ENCODE data around the gene PHB1. TPM values are rescaled to one million over a fixed set of nuclear protein-coding genes. Genes with fewer than 3 reads are reported as not detected.

Gene PHB1
- total RNA-seq = 166 and 219 TPM in 2 replicates

DNA sequence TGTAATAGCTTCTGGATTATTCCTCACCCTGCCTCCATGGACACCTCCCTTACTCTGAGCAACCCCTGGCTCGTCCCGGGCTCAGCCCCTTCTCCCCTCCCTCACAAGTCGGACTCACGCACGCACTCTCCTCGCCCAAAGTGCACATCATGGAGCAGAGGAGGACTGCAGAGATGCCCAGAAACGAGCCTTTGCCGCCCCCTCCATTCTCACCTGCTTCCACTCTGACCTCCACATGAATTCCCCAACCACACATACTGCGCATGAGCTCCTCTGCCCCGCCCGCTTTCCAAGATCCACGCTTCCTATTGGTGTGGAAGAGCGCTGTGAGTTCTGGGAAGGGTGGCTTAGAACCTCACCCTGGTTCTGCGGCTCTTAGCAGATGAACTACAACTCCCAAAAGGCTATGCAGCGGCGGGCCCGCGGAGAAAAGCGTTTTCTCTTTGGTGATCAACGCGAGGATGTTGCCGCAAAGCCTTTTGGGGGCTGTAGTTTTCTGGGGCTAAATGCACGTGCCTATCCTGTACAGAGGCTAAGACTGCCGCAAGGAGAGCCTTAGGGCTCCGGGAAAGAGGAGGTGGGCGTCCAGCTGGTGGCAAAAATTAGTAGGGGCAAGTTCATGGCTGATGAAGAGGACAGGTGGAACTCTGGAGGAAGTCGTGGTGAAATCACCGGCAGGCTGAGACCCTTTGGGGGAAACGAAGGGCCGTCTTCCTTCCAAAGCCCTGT lies at the start of gene PHB1:
Gene PHB1, minus strand, starts transcription at position 261 of the 729 bp plus-strand sequence. CDS start 1,618 bp downstream, outside the sequence.
- DNase-seq (ENCODE audit: low read depth) = peak; percentile 98

DNA sequence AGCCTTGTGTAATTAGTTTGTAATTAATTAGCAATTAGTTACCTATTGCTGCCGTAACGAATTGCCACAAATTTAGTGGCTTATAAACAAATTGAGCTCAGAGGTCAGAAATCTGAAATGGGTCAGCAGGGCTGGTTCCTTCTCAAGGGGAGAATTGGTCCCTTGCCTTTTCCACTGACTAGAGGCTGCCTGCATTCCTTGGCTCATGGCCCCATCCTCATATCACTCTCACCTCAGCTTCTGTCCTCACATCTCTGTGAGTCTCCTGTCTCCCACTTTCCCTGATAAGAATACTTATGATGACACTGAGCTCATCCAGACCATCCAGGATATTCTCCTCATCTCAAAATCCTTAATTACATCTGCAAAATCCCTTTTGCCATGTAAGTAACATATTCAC lies 49.4 kb upstream of the PHB1 start:
- DNase-seq (ENCODE audit: low read depth) = no peak

DNA sequence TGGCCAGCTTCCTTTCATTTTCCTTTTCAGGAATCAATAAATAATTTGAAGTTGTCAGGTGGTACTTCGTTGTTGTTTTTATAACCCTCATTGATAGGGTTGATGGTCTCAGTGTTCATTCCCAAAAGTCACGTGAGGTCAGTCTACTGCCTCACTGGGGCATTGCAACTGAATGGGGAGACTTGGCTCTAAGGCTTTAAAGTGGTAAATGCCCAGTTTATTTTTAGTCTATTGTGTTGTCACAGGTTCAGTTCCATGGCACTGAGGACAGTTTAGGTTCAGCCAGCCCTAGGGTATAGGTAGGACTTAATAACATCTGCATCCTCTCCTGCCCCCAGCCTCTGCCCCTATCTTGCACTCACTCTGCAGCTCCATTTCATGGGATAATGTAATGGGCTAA lies 46.9 kb upstream of the PHB1 start:
- no peak for DNase-seq (ENCODE audit: low read depth)

DNA sequence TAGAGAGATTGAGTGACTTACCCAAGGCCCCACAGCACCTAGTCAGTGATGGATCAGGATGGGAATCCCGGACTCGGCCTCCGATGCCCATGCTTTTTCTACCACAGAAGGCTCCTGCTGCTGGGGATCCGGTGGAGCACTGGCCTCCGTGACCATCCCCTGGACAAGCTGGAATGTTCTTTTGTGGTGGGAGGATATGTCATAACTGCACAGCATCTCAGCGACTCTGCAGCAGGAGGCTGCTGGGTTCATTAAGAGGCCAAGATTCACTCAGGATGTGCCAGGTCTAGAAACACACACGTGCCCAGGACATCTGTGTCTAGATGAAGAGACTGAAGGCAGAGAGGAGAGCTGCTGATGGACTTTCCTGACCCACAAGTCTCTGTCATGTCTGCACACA lies 45.7 kb upstream of the PHB1 start:
- no peak for DNase-seq (ENCODE audit: low read depth)

DNA sequence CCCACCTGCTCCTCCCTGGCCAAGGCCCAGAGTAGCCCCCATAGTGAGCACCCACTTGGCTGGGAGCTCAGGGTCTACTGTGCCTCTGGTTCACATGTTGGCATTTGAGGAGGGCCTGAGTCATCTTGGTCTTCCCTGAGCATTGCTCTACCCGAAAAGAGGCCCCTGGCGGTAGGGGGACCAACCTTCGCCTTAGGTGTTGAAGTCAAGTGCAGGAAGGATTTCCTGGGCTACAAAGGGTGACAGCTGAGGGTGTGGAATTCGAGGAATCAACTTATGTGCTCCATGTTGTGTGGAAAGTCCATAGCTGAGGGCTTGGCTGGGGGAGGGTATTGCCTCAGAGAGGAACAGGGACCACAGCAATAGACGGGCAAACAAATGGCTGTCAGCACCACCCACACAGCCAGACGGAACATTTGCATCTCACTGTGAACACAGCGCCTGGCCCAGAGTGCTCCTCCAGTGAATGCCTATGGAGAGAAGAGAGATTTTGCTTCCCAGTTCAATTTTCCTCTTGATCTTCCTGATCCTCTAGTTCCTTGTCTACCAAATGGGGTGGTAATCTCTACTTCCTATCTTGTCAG lies 44.8 kb upstream of the PHB1 start:
- no peak for DNase-seq (ENCODE audit: low read depth)

DNA sequence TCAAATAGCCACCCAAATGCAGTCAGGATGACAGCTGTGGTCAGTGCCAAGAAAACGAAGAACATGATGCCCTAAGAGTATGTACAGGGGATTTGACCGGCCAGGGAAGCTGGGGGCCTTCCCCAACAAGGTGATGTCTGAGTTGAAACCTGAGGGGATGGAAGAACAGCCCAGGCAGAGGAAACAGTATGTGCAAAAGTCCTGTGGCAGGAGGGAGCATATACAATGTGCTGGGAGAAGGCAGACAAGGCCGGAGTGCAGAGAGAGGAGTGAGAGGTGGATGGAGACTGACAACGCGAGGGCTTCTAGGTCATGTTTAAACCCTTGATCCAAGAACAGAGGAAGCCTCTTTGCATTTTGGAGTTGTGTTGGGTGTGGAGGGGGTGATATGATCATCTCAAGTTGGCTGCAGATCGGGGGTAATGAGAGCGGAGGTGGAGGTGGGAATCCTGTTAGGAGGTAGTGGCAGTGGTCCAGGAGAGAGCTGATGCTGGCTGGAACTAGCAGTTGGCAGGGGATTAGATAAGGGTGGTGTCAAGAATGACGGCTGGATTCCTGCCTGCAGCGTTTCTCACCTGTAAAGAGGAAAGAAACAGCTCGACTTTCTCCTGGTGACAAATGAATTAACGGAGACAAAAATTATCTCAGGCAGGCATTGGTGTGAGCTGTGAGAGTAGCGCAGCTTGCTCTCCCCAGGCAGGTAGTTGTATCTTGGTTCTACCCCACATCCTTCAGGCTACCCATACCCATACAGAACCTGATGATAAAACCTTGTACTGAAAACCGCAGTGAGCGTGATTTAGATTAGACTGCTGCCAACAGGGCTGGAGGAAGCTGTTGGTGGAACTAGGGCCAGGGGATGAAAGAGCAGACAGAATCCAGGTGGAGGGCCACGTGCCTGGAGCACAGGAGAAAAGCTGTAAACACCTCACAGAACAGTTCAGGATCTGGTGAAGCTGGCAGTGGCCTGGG lies 43.2 kb upstream of the PHB1 start:
- DNase-seq (ENCODE audit: low read depth) = no peak

DNA sequence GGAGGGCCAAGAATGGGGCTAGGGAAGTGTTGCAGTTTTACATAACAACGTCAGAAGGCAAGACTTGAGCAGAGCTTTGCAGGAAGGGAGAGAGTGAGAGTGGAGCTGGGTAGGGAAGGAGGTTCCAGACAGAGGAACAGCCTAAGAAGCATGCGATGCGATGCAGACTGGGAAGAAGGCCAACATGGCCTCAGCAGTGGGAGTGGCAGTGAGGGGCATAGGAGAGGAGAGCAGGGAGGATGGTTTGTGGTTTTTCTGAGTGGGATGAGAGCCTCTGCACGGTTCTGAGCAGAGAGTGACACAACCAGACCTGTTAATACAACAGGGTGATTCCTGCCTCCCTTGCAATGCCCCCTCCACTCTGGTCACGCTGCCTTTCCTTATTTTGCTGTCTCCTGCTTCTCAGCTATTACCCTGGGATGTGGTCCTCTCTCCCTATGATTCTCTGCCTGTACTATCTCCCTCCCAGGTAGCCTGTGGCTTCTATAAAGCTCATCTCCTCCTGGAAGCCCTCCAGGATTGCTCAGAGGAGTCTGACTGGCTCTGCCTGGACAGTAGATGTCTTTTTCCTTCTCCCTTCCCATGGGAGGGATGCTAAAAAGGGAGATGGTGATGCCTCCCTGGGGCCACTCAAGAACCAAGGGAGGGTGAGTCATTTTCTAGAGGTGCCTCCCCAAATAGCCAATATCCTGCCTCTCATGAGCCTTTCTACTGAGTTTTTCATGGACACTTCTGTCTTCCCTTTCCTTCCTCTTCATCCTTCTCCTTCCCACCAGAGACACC lies 41.7 kb upstream of the PHB1 start:
- DNase-seq (ENCODE audit: low read depth) = peak; percentile 71

DNA sequence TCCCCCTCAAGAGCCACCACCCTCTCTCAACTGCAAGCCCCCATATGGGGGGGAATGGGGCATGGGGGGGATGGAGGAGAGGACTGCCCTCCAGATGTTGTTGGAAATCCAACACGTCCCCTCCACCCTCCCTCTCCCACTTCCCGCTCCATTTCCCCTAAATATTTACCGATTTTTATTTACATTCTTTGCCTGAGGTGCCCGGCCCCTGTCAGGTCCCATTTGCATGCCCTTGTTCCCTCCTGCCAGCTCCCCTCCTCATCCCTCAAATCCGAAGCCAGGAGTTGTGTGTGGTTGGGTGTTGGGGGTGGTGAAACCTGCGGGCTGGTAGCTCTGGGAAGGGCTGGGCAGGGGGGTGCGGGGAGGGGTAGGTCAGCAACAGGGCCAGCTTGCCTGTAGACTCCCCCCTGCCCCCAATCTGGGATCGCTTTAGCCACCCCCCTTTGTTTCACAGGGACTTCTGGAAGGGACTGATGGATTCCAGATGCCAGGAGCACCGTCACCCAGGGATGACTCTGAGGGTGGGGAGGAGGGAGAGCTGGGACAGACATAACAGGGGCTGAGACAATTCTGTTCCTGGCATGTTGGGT lies 40.7 kb upstream of the PHB1 start:
- no peak for DNase-seq (ENCODE audit: low read depth)

DNA sequence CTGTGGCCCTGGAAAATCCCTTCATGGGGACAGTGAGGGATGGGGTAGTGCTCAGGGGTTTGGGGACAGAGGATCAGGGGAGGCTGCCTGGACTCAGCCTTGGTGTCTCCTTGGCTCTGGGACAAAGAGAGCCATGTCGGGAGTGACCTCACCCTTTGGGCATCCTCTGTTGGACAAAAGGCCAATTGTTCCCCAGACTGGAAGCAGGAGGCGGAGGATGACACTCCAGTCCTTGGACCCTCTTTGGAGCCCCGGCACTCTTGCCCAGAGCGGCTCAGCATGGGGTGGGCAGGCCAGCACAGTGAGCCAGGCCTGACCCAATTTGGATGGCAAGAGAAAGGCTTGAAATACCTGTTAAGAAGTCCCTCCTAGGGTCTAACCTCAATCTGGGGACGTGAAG lies 39.4 kb upstream of the PHB1 start:
- no peak for DNase-seq (ENCODE audit: low read depth)

DNA sequence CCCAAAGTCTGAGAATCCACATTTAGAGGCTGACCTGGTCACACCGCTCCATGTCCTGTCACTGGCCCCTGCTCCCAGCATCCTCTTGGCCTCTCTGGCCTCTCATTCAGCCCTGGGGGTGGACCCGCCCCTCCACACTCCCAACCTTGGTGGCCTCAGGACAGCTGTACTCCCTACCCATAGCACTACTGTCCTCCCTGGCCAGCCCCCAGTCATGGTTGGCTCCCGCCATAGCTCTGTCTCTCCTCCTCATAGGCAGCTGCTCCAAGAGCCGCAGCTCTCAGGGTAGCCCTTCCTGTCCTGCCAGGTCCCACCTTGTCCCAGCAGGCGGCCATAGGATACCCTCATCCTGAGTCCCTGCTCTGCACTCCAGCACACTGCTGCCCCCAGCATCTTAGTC lies 38.0 kb upstream of the PHB1 start:
- no peak for DNase-seq (ENCODE audit: low read depth)

DNA sequence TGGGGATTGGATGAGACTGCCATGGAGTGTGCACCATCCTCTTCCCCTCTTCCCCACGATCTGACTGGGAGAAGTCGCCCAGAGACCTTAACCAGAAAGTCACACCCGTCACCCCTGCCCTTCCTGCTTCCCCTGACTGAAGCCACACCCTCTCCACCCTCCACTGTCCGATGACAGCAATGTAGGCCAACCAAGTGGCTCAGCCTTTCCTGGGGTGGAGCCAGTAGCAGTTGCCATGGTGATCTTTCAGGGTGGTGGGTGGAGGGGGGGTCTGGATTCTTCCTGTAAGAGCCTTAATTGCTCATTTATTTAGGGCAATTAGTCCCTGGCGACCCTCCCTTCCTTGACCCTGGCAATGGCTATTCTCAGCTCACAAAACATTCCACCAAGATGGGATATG lies 37.5 kb upstream of the PHB1 start:
- no peak for DNase-seq (ENCODE audit: low read depth)

DNA sequence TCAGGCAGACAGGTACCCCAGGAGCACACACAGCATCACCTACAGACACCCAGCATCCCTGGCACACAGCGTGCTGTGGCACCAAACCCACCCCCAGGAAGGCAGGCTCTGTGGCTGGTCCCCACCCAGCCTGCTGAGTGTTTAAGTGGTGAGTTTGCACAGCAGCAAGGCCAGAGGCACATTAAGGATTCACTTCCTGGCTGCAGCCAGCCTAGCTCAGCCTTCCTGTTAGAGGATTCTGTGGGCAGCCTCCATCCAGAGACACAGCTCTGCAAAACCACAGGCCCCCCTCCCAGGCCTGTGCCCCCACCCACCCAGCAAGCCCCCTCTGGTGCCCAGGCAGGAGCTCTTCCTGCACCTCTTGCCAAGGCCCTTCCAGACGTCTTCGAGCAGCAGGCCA lies 36.1 kb upstream of the PHB1 start:
- no peak for DNase-seq (ENCODE audit: low read depth)

DNA sequence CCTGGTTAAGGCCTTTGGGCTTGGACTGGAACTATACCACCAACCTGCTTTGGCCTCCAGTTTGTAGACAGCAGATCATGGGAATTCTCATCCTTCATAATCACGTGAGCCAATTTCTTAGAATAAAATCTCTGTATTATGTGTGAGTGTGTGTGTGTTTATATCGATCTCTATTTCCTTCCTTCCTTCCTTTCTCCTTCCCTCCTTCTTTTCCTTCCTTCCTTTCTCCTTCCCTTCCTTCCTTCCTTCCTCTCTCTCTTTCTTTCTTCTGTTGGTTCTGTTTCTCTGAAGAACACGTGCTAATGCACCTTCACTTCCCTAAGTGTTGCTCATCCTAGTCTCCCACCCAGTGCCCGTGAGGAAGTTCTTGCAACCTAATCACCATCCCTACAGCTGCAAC lies 35.5 kb upstream of the PHB1 start:
- no peak for DNase-seq (ENCODE audit: low read depth)

DNA sequence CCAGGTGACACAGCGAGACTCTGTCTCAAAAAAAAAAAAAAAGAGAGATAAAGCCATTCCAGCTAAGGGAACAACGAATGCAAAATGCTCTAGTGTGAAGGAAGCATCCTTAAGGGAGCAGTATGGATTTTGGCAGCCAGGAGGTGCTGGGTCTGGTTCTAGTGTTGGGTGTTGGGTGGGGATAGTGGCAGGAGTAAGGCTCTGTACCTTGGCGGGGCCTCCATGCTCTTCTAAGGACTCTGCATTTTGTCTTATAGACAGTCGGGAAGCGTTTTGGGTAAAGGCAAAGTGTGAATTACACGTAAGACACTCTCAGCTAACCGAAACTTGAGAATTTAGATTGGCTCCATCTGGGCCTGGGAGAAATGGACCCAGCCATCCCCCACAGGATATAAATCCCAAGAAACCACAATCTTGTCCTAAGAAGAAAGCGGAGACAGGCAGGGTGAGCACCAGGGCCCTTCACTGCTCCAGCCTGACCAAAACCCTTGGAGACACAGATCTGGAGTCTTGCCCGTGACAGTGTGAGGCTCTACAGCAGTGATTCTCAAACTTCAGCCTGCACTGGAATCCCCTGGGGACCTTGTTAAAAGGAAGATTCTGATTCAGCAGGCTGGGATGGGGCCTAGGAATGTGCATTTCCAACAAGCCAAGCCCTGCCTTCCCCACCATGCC lies 33.1 kb upstream of the PHB1 start:
- DNase-seq (ENCODE audit: low read depth) = no peak

DNA sequence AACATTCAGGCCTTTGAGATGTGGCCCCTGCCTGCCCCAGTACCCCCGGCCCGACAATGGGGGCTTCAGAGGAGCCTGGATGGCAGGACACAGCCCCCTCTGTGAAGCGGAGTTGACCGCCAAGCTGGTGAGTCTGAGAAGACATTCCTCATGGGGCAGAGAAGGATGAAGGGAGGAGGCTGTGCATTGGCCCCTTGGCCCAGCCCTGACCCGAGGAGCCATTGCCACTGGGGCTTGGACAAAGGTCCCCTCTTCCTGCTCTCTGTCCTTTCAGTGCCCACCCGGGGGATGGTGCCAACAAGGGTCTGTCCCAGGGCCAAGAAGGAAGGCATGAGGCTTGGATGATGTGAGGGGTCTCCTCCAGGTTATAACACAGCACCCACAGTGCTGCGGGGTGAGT lies 30.9 kb upstream of the PHB1 start:
- DNase-seq (ENCODE audit: low read depth) = no peak

DNA sequence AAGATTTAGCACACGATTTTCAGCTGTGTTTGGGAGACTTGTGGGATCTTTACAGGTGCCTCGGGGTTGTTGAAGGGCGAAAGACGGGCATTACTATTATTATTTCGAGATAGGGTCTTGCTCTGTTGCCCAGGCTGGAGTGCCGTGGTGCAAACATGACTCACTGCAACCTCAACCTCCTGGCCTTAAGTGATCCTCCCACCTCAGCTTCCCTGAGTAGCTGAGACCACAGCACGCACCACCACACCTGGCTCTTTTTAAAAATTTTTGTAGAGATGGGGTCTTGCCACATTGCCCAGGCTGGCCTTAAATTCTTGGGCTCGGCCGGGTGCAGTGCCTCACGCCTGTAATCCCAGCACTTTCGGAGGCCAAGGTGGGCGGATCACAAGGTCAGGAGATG lies 29.7 kb upstream of the PHB1 start:
- no peak for DNase-seq (ENCODE audit: low read depth)

DNA sequence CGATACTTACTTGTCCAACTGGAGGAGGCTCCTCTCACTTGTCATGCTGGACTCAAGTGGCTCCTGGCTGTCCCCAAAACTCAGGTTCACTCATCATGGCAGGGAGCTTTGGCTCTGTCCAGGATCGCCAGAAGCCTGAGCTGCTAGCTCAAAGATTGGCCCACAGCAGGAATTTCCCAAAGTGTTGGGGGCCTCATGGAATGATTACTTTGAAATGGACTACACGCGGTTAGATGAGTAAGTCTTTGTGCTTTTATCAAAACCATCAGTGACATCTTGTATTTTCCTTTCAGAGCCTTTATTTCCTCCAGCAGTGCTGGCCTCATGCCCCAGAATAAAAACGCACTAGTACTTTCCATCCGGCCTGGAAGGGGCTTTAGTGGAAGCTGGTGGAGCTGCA lies 29.2 kb upstream of the PHB1 start:
- no peak for DNase-seq (ENCODE audit: low read depth)

DNA sequence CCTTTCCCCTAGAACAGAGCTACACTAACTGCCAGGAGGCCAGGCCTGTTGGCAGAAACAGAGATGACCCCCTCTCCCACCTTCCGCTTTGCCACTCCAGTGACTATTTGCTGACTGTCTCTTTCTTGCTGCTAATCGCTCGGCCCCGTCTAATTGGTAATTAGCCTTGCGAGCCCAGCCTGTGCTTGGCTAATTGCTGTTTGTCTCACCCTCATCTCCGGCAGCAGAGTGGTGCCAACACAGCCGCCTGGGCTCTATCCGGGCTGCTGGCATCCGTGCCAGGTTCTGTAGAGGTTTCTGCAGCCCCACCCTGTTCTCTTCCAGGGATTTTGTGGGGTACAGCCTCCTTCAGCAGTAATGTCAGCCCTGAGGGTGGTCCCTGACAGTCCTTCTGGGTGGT lies 27.4 kb upstream of the PHB1 start:
- DNase-seq (ENCODE audit: low read depth) = no peak

DNA sequence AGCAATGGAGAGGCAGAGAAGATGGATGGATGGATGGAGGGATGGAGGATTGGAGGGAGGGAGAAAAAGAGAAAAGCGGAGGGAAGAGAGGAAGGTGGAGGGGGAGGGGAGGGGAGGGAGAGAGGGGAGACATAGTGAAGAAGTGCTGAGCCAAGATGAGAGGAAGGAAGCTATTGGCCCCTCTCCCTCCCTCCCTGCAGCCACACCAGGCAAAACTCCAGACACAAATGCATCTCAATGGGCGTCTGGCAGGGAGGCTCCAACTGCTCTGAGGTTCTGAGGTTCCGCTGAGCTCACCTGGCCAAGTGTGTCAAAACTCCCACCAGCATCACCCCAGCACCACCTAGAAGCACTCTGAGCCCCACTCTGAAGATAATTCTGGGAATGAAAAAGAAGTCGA lies 26.9 kb upstream of the PHB1 start:
- DNase-seq (ENCODE audit: low read depth) = no peak

DNA sequence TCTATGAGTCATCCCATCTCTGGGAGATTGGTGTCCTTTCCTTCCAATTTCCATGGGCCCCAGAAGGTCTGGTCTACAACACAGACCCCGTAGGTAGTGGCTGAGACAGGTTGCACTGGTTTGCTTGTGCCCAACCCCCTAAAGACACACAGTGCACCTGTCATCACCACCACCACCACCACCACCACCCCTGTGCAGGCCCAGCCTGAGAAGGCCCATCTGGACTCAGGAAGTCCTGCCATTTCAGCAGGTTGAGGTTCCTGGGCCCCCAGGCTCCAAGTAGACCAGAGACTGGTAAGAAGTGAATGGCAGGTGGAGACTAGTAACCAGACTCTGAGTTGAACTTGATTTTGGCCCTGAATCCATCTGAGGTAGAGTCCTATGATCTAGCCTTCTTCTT lies 25.9 kb upstream of the PHB1 start:
- no peak for DNase-seq (ENCODE audit: low read depth)

Measured in renal cortical epithelial cell (primary cell).